ENCODE data around the gene ANGEL2. TPM values are rescaled to one million over a fixed set of nuclear protein-coding genes. Genes with fewer than 3 reads are reported as not detected.
"Not testable (repeated sequence)": the region's sequence is repeated elsewhere in the genome, so short reads cannot be mapped to it uniquely, and the experiment has no call there.

Gene ANGEL2
- total and polyA plus RNA-seq, 7 experiments from 2014 or later: 22.2 to 96.5 (median 63.4) TPM

- no peaks in the 10 kb centered on the region for H3K27me3 ChIP-seq (ENCODE audit: control insufficient read depth in 2 of 2, insufficient read depth in 2 of 2, low read length in 2 of 2)
- H3K4me3 Mint-ChIP-seq: no peak overlapping the region
- H3K27me3 Mint-ChIP-seq: no peaks in the 10 kb centered on the region
- no peak overlapping the region for H3K4me3 ChIP-seq (ENCODE audit: low read length)
- DNase-seq (no peak), ATAC-seq (no peak)
- no peaks in the 10 kb centered on the region for H3K9me3 Mint-ChIP-seq
- intact Hi-C loops (cut with micrococcal nuclease): no loop called here
- peaks cover 4 to 29% (median 16%) of the 10 kb centered on the region in 5 donors for H3K36me3 Mint-ChIP-seq
- peaks cover 3 to 44% (median 16%) of the 10 kb centered on the region in 3 experiments for H3K36me3 ChIP-seq (ENCODE audit: control insufficient read depth in 2 of 3, insufficient read depth in 3 of 3, low read length in 3 of 3)
- H3K9me3 ChIP-seq (ENCODE audit: control insufficient read depth in 2 of 3, low read length in 3 of 3): no peaks in the 10 kb centered on the region
- peaks cover 0 to 4% of the 10 kb centered on the region in 2 donors for H3K4me1 ChIP-seq (ENCODE audit: control insufficient read depth in 2 of 2, insufficient read depth in 2 of 2, low read length in 2 of 2)
- H3K27ac Mint-ChIP-seq: peak overlapping the region in 2 of 9 donors; percentile 3 to 4
- no peak overlapping the region for H3K27ac ChIP-seq (ENCODE audit: low read depth, low read length)
- H3K4me1 Mint-ChIP-seq: peaks cover 0 to 8% (median 2%) of the 10 kb centered on the region in 7 donors
- ChIA-PET CTCF (interaction anchor here (1.1 kb wide), 1 partner anchor 8 kb away, joined by 3 read pairs; no protein-coding TSS in a partner anchor), POLR2A (no interaction called here)
These were observed 12.4 kb downstream of the ANGEL2 start for GRCh38 chr1:213003256-213003655.

- no peaks in the 10 kb centered on the region for H3K9me3 Mint-ChIP-seq
- no peak overlapping the region for H3K4me3 Mint-ChIP-seq
- H3K27ac Mint-ChIP-seq: no peak overlapping the region
- Histone ChIP-seq H3K27me3 (ENCODE audit: control insufficient read depth in 2 of 2, insufficient read depth in 2 of 2, low read length in 2 of 2) (no peaks in the 10 kb centered on the region), H3K4me3 (ENCODE audit: low read length) (no peak overlapping the region), H3K9me3 (ENCODE audit: control insufficient read depth in 2 of 3, low read length in 3 of 3) (no peaks in the 10 kb centered on the region), H3K27ac (ENCODE audit: low read depth, low read length) (no peak overlapping the region), H3K4me1 (ENCODE audit: control insufficient read depth in 2 of 2, insufficient read depth in 2 of 2, low read length in 2 of 2) (no peaks in the 10 kb centered on the region), H3K36me3 (ENCODE audit: control insufficient read depth in 2 of 3, insufficient read depth in 3 of 3, low read length in 3 of 3) (peaks cover 7 to 30% (median 19%) of the 10 kb centered on the region in 3 experiments)
- DNase-seq (no peak), ATAC-seq (no peak)
- H3K27me3 Mint-ChIP-seq: no peaks in the 10 kb centered on the region
- H3K36me3 Mint-ChIP-seq: peaks cover 10 to 27% (median 19%) of the 10 kb centered on the region in 5 donors
- CTCF ChIA-PET: interaction anchor here (0.7 to 2.7 kb wide), 9 partner anchors 9 to 539 kb away, joined by 3 to 12 read pairs (median 3); partner anchors contain the start of gene TATDN3
- POLR2A ChIA-PET: no interaction called here
- intact Hi-C loops (cut with micrococcal nuclease): loop anchor here (1.0 to 5.0 kb wide), 10 partner anchors 180 to 538 kb away; partner anchors contain the start of genes BATF3 (in 1 of the 2), NSL1 (in 1 of the 2) and TATDN3 (in 1 of the 2)
- peaks cover 0 to 12% (median 7%) of the 10 kb centered on the region in 7 donors for H3K4me1 Mint-ChIP-seq
These were observed 20.7 kb downstream of the ANGEL2 start for GRCh38 chr1:212994926-212995325.

GRCh38 chr1:212993960-212994359, 21.7 kb downstream of the ANGEL2 start:
- ChIA-PET CTCF (interaction anchor here (1.6 to 2.2 kb wide), 2 partner anchors 10 to 517 kb away, joined by 3 to 11 read pairs; no protein-coding TSS in a partner anchor), POLR2A (interaction anchor here (0.6 kb wide), 1 partner anchor 10 kb away, joined by 4 read pairs; no protein-coding TSS in a partner anchor)
- not testable (repeated sequence) for ATAC-seq; H3K27me3 ChIP-seq (ENCODE audit: control insufficient read depth in 2 of 2, insufficient read depth in 2 of 2, low read length in 2 of 2); H3K27ac Mint-ChIP-seq; H3K27me3 Mint-ChIP-seq; DNase-seq; H3K9me3 ChIP-seq (ENCODE audit: control insufficient read depth in 2 of 3, low read length in 3 of 3); H3K9me3 Mint-ChIP-seq; H3K4me1 ChIP-seq (ENCODE audit: control insufficient read depth in 2 of 2, insufficient read depth in 2 of 2, low read length in 2 of 2); H3K4me3 ChIP-seq (ENCODE audit: low read length); H3K4me3 Mint-ChIP-seq; H3K27ac ChIP-seq (ENCODE audit: low read depth, low read length)
- peaks cover 7 to 28% (median 21%) of the 10 kb centered on the region in 3 experiments for H3K36me3 ChIP-seq (ENCODE audit: control insufficient read depth in 2 of 3, insufficient read depth in 3 of 3, low read length in 3 of 3)
- H3K36me3 Mint-ChIP-seq: peaks cover 10 to 21% (median 16%) of the 10 kb centered on the region in 5 donors
- H3K4me1 Mint-ChIP-seq: peaks cover 0 to 14% (median 10%) of the 10 kb centered on the region in 7 donors
- intact Hi-C loops (cut with micrococcal nuclease): loop anchor here in 1 of 2 donors (2.0 kb wide), 4 partner anchors 179 to 517 kb away; partner anchors contain the start of genes NSL1 and TATDN3

- Histone ChIP-seq H3K27ac (ENCODE audit: low read depth, low read length) (no peak overlapping the region), H3K36me3 (ENCODE audit: control insufficient read depth in 2 of 3, insufficient read depth in 3 of 3, low read length in 3 of 3) (peaks cover 0 to 18% (median 9%) of the 10 kb centered on the region in 3 experiments), H3K4me3 (ENCODE audit: low read length) (no peak overlapping the region), H3K27me3 (ENCODE audit: control insufficient read depth in 2 of 2, insufficient read depth in 2 of 2, low read length in 2 of 2) (no peaks in the 10 kb centered on the region), H3K9me3 (ENCODE audit: control insufficient read depth in 2 of 3, low read length in 3 of 3) (no peaks in the 10 kb centered on the region), H3K4me1 (ENCODE audit: control insufficient read depth in 2 of 2, insufficient read depth in 2 of 2, low read length in 2 of 2) (no peaks in the 10 kb centered on the region)
- no peak overlapping the region for H3K4me3 Mint-ChIP-seq
- H3K36me3 Mint-ChIP-seq: peaks cover 4 to 11% (median 6%) of the 10 kb centered on the region in 5 donors
- no peaks in the 10 kb centered on the region for H3K27me3 Mint-ChIP-seq
- peaks cover 0 to 9% (median 5%) of the 10 kb centered on the region in 7 donors for H3K4me1 Mint-ChIP-seq
- intact Hi-C loops (cut with micrococcal nuclease): no loop called here
- H3K27ac Mint-ChIP-seq: peak overlapping the region in 6 of 9 donors; percentile 2 to 78 (median 30)
- ChIA-PET POLR2A (interaction anchor here (0.6 kb wide), 1 partner anchor 970 kb away, joined by 3 read pairs; no protein-coding TSS in a partner anchor), CTCF (interaction anchor here (1.2 kb wide), 1 partner anchor 325 kb away, joined by 3 read pairs; no protein-coding TSS in a partner anchor)
- DNase-seq (no peak), ATAC-seq (no peak)
- no peaks in the 10 kb centered on the region for H3K9me3 Mint-ChIP-seq
These were observed 25.4 kb downstream of the ANGEL2 start for GRCh38 chr1:212990276-212990675.

- CTCF ChIA-PET: no interaction called here
- no peak for ATAC-seq
- POLR2A ChIA-PET: no interaction called here
- Histone ChIP-seq H3K27me3 (ENCODE audit: control insufficient read depth in 2 of 2, insufficient read depth in 2 of 2, low read length in 2 of 2) (no peaks in the 10 kb centered on the region), H3K27ac (ENCODE audit: low read depth, low read length) (no peak overlapping the region), H3K36me3 (ENCODE audit: control insufficient read depth in 2 of 3, insufficient read depth in 3 of 3, low read length in 3 of 3) (peaks cover 0 to 15% (median 3%) of the 10 kb centered on the region in 3 experiments), H3K4me3 (ENCODE audit: low read length) (no peak overlapping the region), H3K4me1 (ENCODE audit: control insufficient read depth in 2 of 2, insufficient read depth in 2 of 2, low read length in 2 of 2) (no peaks in the 10 kb centered on the region), H3K9me3 (ENCODE audit: control insufficient read depth in 2 of 3, low read length in 3 of 3) (no peaks in the 10 kb centered on the region)
- H3K4me3 Mint-ChIP-seq: no peak overlapping the region
- H3K9me3 Mint-ChIP-seq: no peaks in the 10 kb centered on the region
- DNase-seq: no peak
- peaks cover 0 to 2% (median 0%) of the 10 kb centered on the region in 5 donors for H3K27me3 Mint-ChIP-seq
- H3K4me1 Mint-ChIP-seq: peaks cover 0 to 9% (median 5%) of the 10 kb centered on the region in 7 donors
- no peak overlapping the region for H3K27ac Mint-ChIP-seq
- intact Hi-C loops (cut with micrococcal nuclease): no loop called here
- H3K36me3 Mint-ChIP-seq: peaks cover 0 to 6% (median 5%) of the 10 kb centered on the region in 5 donors
These were observed 27.9 kb downstream of the ANGEL2 start for GRCh38 chr1:212987702-212988322.

GRCh38 chr1:212986551-212986950, 29.1 kb downstream of the ANGEL2 start:
- no peak for ATAC-seq
- Histone ChIP-seq H3K4me1 (ENCODE audit: control insufficient read depth in 2 of 2, insufficient read depth in 2 of 2, low read length in 2 of 2) (no peaks in the 10 kb centered on the region), H3K36me3 (ENCODE audit: control insufficient read depth in 2 of 3, insufficient read depth in 3 of 3, low read length in 3 of 3) (peaks cover 0 to 8% (median 0%) of the 10 kb centered on the region in 3 experiments), H3K9me3 (ENCODE audit: control insufficient read depth in 2 of 3, low read length in 3 of 3) (no peaks in the 10 kb centered on the region), H3K27ac (ENCODE audit: low read depth, low read length) (no peak overlapping the region), H3K27me3 (ENCODE audit: control insufficient read depth in 2 of 2, insufficient read depth in 2 of 2, low read length in 2 of 2) (no peaks in the 10 kb centered on the region), H3K4me3 (ENCODE audit: low read length) (no peak overlapping the region)
- Mint-ChIP-seq H3K27ac (peak overlapping the region in 2 of 9 donors; percentile 14 to 47), H3K27me3 (peaks cover 0 to 2% (median 0%) of the 10 kb centered on the region in 5 donors), H3K4me1 (peaks cover 0 to 9% (median 6%) of the 10 kb centered on the region in 7 donors), H3K4me3 (no peak overlapping the region), H3K9me3 (no peaks in the 10 kb centered on the region), H3K36me3 (no peaks in the 10 kb centered on the region)
- intact Hi-C loops (cut with micrococcal nuclease): no loop called here
- CTCF ChIA-PET: interaction anchor here (0.7 to 2.2 kb wide), 2 partner anchors 9 to 117 kb away, joined by 3 to 10 read pairs; no protein-coding TSS in a partner anchor
- POLR2A ChIA-PET: interaction anchor here (0.6 kb wide), 1 partner anchor 420 kb away, joined by 3 read pairs; no protein-coding TSS in a partner anchor
- DNase-seq: no peak

Measured in naive thymus-derived CD4-positive, alpha-beta T cell (primary cell).